SK-N-SH (cell line): ENCODE measurements around the gene PGM5.

ENCODE experiments used
- EP300 ChIP-seq, 2 experiments: IDR thresholded peaks; 2 replicates each; pipeline versions ENCODE4 v1.4.0 to v1.6.1; 2012; ENCODE audit warnings: borderline replicate concordance in 1 of 2, low read depth in 1 of 2, low read length in 1 of 2
- EZH2phosphoT487 ChIP-seq: fragments of 200-600 bp; sonication (generic); IDR thresholded peaks from 2 replicates; pipeline ENCODE4 v1.6.1; 2017; ENCODE audit warnings: low read depth, mixed run types, mild to moderate bottlenecking, antibody characterized with exemption, moderate library complexity, borderline replicate concordance
- RXRA ChIP-seq: IDR thresholded peaks from 2 replicates; pipeline ENCODE4 v1.4.0; 2012; ENCODE audit warnings: low read depth, mild to moderate bottlenecking, borderline replicate concordance
- TAF1 ChIP-seq: IDR thresholded peaks from 2 replicates; pipeline ENCODE4 v1.6.1; 2012; ENCODE audit warnings: low read depth, mild to moderate bottlenecking, low read length, moderate library complexity, borderline replicate concordance
- ZBTB33 ChIP-seq: IDR thresholded peaks from 2 replicates; pipeline ENCODE4 v1.4.0; 2012; ENCODE audit warnings: low read depth, borderline replicate concordance
- TF ChIP-seq, protein P1 (sequence below): IDR thresholded peaks from 2 replicates; pipeline ENCODE4; 2012
- TF ChIP-seq, protein P2 (sequence below): fragments of 200-600 bp; sonication (generic); IDR thresholded peaks from 2 replicates; pipeline ENCODE4 v1.6.1; 2017; ENCODE audit warnings: antibody characterized with exemption, mild to moderate bottlenecking, moderate library complexity
- TF ChIP-seq, protein P3 (sequence below): fragments of 150-350 bp; IDR thresholded peaks from 2 replicates; pipeline ENCODE4 v1.6.1; 2017; ENCODE audit warnings: antibody characterized with exemption, low read length, low read depth, borderline replicate concordance

- TF ChIP-seq, protein P1, sequence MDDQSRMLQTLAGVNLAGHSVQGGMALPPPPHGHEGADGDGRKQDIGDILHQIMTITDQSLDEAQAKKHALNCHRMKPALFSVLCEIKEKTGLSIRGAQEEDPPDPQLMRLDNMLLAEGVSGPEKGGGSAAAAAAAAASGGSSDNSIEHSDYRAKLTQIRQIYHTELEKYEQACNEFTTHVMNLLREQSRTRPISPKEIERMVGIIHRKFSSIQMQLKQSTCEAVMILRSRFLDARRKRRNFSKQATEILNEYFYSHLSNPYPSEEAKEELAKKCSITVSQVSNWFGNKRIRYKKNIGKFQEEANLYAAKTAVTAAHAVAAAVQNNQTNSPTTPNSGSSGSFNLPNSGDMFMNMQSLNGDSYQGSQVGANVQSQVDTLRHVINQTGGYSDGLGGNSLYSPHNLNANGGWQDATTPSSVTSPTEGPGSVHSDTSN: no peak
- TF ChIP-seq ZBTB33 (no peak), EZH2phosphoT487 (no peak), RXRA (no peak), TAF1 (no peak), EP300 (IDR thresholded peaks at IDR 0.05; ENCODE audit: borderline replicate concordance in 1 of 2, low read depth in 1 of 2, low read length in 1 of 2) (no peak)
- TF ChIP-seq, protein P2, sequence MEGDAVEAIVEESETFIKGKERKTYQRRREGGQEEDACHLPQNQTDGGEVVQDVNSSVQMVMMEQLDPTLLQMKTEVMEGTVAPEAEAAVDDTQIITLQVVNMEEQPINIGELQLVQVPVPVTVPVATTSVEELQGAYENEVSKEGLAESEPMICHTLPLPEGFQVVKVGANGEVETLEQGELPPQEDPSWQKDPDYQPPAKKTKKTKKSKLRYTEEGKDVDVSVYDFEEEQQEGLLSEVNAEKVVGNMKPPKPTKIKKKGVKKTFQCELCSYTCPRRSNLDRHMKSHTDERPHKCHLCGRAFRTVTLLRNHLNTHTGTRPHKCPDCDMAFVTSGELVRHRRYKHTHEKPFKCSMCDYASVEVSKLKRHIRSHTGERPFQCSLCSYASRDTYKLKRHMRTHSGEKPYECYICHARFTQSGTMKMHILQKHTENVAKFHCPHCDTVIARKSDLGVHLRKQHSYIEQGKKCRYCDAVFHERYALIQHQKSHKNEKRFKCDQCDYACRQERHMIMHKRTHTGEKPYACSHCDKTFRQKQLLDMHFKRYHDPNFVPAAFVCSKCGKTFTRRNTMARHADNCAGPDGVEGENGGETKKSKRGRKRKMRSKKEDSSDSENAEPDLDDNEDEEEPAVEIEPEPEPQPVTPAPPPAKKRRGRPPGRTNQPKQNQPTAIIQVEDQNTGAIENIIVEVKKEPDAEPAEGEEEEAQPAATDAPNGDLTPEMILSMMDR: no peak
- TF ChIP-seq, protein P3, sequence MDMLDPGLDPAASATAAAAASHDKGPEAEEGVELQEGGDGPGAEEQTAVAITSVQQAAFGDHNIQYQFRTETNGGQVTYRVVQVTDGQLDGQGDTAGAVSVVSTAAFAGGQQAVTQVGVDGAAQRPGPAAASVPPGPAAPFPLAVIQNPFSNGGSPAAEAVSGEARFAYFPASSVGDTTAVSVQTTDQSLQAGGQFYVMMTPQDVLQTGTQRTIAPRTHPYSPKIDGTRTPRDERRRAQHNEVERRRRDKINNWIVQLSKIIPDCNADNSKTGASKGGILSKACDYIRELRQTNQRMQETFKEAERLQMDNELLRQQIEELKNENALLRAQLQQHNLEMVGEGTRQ: no peak
These were observed 102.5 kb downstream of the PGM5 start for GRCh38 chr9:68458918-68459317.
